Neural progenitor cell (in vitro differentiated cells): ENCODE data around the gene SPATA3. TPM values are rescaled to one million over a fixed set of nuclear protein-coding genes. Genes with fewer than 3 reads are reported as not detected.

ENCODE experiments used
- DNase-seq: peaks from one replicate; pipeline ENCODE4 v3.0.0-alpha.2; 2016; ENCODE audit warnings: low spot score
- H2AFZ ChIP-seq: fragments of 200-600 bp; sonication (generic); replicated peaks from 2 replicates; pipeline ENCODE4 v1.6.1; 2016; ENCODE audit warnings: antibody characterized with exemption
- H3F3A ChIP-seq: fragments of 200-600 bp; sonication (generic); 2 replicates; pipeline ENCODE4 v1.6.1; 2016; ENCODE audit warnings: antibody characterized with exemption, low read depth
- H3K27ac ChIP-seq: fragments of 200-600 bp; sonication (generic); 2 replicates; pipeline ENCODE4 v1.5.1; 2016; ENCODE audit warnings: mild to moderate bottlenecking
- H3K27me3 ChIP-seq: fragments of 200-600 bp; sonication (generic); 2 replicates; pipeline ENCODE4 v1.6.1; 2016; ENCODE audit warnings: mild to moderate bottlenecking, moderate library complexity
- H3K36me3 ChIP-seq: fragments of 200-600 bp; sonication (generic); 2 replicates; pipeline ENCODE4 v1.5.1; 2016
- H3K4me1 ChIP-seq: fragments of 200-600 bp; sonication (generic); 2 replicates; pipeline ENCODE4 v1.6.1; 2016; ENCODE audit warnings: mixed run types
- H3K4me2 ChIP-seq: fragments of 200-600 bp; sonication (generic); 2 replicates; pipeline ENCODE4 v1.6.1; 2016
- H3K4me3 ChIP-seq: fragments of 200-600 bp; sonication (generic); 2 replicates; pipeline ENCODE4 v1.5.1; 2016
- H3K79me2 ChIP-seq: fragments of 200-600 bp; sonication (generic); 2 replicates; pipeline ENCODE4 v1.6.1; 2016; ENCODE audit warnings: low read depth
- H3K9ac ChIP-seq: fragments of 200-600 bp; sonication (generic); 2 replicates; pipeline ENCODE4 v1.6.1; 2016
- H3K9me3 ChIP-seq: fragments of 200-600 bp; sonication (generic); 2 replicates; pipeline ENCODE4 v1.5.1; 2016; ENCODE audit warnings: low read depth
- H4K20me1 ChIP-seq: fragments of 200-600 bp; sonication (generic); 2 replicates; pipeline ENCODE4 v1.6.1; 2016; ENCODE audit warnings: low read depth
- H3K27ac Mint-ChIP-seq: 3 replicates; pipeline ENCODE4 v1.8.0; 2021; ENCODE audit warnings: mixed read lengths
- H3K27me3 Mint-ChIP-seq: 2 replicates; pipeline ENCODE4 v1.8.0; 2022; ENCODE audit warnings: low read depth, mild to moderate bottlenecking, inconsistent platforms, moderate library complexity, mixed read lengths; ENCODE audit not compliant: insufficient read depth
- H3K36me3 Mint-ChIP-seq: 3 replicates; pipeline ENCODE4 v1.8.0; 2021; ENCODE audit warnings: mixed read lengths
- H3K4me1 Mint-ChIP-seq: 3 replicates; pipeline ENCODE4 v1.8.0; 2021; ENCODE audit warnings: mixed read lengths
- H3K4me3 Mint-ChIP-seq: 3 replicates; pipeline ENCODE4 v1.8.0; 2021; ENCODE audit warnings: mild to moderate bottlenecking, moderate library complexity, mixed read lengths
- H3K9me3 Mint-ChIP-seq: 3 replicates; pipeline ENCODE4 v1.8.0; 2020; ENCODE audit warnings: mixed read lengths
- EZH2 ChIP-seq: fragments of 200-600 bp; sonication (generic); IDR thresholded peaks from 2 replicates; pipeline ENCODE4 v1.6.1; 2017; ENCODE audit warnings: antibody characterized with exemption, mild to moderate bottlenecking, moderate library complexity
- EZH2phosphoT487 ChIP-seq: fragments of 200-600 bp; sonication (generic); IDR thresholded peaks from 2 replicates; pipeline ENCODE4 v1.6.1; 2017; ENCODE audit warnings: antibody characterized with exemption
- total RNA-seq: library from RNA; depleted of rRNA; stranded (reverse); fragments of >200 nt; gene quantifications from 2 replicates; pipeline ENCODE4 v1.2.3, GENCODE V29; 2015; ENCODE audit warnings: low replicate concordance
- TF ChIP-seq, protein P1 (sequence below): fragments of 200-600 bp; sonication (generic); IDR thresholded peaks from 2 replicates; pipeline ENCODE4 v1.5.1; 2017; ENCODE audit warnings: antibody characterized with exemption, mild to moderate bottlenecking

The SPATA3 gene
- total RNA-seq, 1 donor from 2014 or later: not detected

DNA sequence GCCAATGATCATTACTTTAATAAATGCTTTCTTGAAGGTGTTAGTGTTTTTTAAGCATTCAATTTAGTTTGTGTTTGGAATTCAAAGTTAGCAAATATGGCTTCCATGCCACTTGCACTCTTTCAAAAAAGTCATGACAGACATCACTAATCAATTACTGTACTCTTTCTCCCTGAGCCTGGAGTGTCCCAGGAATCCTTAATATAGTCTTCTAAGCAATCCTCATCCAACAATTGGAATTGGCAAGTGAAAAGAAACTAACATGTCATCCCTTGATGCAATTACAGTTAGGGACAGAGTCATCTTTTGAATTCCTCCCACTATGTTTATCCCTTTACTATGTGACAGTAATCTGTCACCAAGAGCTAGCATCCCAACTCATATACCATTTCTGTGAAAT lies 41.2 kb upstream of the SPATA3 start:
- no peaks in the 10 kb centered on the region for H3K36me3 Mint-ChIP-seq
- H3K79me2 ChIP-seq: no peaks in the 10 kb centered on the region
- H3K9me3 Mint-ChIP-seq: peaks cover 2% of the 10 kb centered on the region
- H3K9me3 ChIP-seq: no peaks in the 10 kb centered on the region
- DNase-seq: no peak
- H3F3A ChIP-seq: peaks cover 13% of the 10 kb centered on the region
- no peak overlapping the region for H3K4me3 Mint-ChIP-seq
- no peak overlapping the region for H2AFZ ChIP-seq
- no peak overlapping the region for H3K27ac ChIP-seq
- H3K36me3 ChIP-seq: no peaks in the 10 kb centered on the region
- H3K27me3 Mint-ChIP-seq: peaks cover 10% of the 10 kb centered on the region
- no peaks in the 10 kb centered on the region for H4K20me1 ChIP-seq
- H3K4me3 ChIP-seq: no peak overlapping the region
- no peak overlapping the region for H3K4me2 ChIP-seq
- no peak overlapping the region for H3K9ac ChIP-seq
- peaks cover 20% of the 10 kb centered on the region for H3K4me1 Mint-ChIP-seq
- H3K27ac Mint-ChIP-seq: no peak overlapping the region
- H3K4me1 ChIP-seq: peaks cover 10% of the 10 kb centered on the region
- H3K27me3 ChIP-seq: peaks cover 38% of the 10 kb centered on the region
- TF ChIP-seq, protein P1, sequence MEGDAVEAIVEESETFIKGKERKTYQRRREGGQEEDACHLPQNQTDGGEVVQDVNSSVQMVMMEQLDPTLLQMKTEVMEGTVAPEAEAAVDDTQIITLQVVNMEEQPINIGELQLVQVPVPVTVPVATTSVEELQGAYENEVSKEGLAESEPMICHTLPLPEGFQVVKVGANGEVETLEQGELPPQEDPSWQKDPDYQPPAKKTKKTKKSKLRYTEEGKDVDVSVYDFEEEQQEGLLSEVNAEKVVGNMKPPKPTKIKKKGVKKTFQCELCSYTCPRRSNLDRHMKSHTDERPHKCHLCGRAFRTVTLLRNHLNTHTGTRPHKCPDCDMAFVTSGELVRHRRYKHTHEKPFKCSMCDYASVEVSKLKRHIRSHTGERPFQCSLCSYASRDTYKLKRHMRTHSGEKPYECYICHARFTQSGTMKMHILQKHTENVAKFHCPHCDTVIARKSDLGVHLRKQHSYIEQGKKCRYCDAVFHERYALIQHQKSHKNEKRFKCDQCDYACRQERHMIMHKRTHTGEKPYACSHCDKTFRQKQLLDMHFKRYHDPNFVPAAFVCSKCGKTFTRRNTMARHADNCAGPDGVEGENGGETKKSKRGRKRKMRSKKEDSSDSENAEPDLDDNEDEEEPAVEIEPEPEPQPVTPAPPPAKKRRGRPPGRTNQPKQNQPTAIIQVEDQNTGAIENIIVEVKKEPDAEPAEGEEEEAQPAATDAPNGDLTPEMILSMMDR: no peak
- TF ChIP-seq EZH2phosphoT487 (no peak), EZH2 (no peak)

DNA sequence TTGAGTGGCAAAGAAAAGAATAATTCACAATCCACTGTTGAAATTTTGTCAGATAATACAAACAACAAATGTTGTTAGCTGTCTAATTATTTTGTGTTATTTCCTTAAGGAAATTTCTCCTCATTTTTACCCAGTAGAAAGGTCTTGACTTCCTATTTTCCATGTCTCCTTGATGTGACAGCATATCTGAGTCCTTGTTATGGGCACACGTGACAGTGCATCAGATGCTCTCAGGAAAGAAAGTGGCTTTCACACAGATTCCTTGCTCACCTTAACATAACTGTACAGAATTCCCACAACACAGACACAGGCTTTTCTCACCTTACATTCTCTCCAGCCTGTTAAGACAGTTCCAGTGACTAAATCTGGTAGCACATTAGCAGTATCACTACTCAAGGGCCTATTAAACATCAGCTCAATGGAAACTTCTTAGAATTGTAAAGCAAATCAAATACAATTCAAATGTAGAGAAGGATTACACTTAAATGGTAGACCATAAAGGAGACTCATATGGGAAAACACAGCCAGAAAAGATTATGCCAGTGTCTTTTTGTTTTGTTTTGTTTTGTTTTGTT lies 40.7 kb upstream of the SPATA3 start:
- peaks cover 23% of the 10 kb centered on the region for H3K4me1 Mint-ChIP-seq
- no peak for TF ChIP-seq EZH2phosphoT487
- no peak for TF ChIP-seq EZH2
- TF ChIP-seq, protein P1: no peak
- Histone ChIP-seq H3K4me2 (no peak overlapping the region), H3F3A (peaks cover 13% of the 10 kb centered on the region), H3K9me3 (no peaks in the 10 kb centered on the region), H3K36me3 (no peaks in the 10 kb centered on the region), H3K27me3 (peaks cover 38% of the 10 kb centered on the region), H4K20me1 (no peaks in the 10 kb centered on the region), H3K9ac (no peak overlapping the region), H2AFZ (no peak overlapping the region), H3K4me3 (no peak overlapping the region), H3K79me2 (no peaks in the 10 kb centered on the region), H3K27ac (no peak overlapping the region), H3K4me1 (peaks cover 10% of the 10 kb centered on the region)
- DNase-seq: no peak
- no peaks in the 10 kb centered on the region for H3K36me3 Mint-ChIP-seq
- H3K27ac Mint-ChIP-seq: no peak overlapping the region
- peaks cover 2% of the 10 kb centered on the region for H3K9me3 Mint-ChIP-seq
- H3K27me3 Mint-ChIP-seq: peaks cover 12% of the 10 kb centered on the region
- H3K4me3 Mint-ChIP-seq: no peak overlapping the region

DNA sequence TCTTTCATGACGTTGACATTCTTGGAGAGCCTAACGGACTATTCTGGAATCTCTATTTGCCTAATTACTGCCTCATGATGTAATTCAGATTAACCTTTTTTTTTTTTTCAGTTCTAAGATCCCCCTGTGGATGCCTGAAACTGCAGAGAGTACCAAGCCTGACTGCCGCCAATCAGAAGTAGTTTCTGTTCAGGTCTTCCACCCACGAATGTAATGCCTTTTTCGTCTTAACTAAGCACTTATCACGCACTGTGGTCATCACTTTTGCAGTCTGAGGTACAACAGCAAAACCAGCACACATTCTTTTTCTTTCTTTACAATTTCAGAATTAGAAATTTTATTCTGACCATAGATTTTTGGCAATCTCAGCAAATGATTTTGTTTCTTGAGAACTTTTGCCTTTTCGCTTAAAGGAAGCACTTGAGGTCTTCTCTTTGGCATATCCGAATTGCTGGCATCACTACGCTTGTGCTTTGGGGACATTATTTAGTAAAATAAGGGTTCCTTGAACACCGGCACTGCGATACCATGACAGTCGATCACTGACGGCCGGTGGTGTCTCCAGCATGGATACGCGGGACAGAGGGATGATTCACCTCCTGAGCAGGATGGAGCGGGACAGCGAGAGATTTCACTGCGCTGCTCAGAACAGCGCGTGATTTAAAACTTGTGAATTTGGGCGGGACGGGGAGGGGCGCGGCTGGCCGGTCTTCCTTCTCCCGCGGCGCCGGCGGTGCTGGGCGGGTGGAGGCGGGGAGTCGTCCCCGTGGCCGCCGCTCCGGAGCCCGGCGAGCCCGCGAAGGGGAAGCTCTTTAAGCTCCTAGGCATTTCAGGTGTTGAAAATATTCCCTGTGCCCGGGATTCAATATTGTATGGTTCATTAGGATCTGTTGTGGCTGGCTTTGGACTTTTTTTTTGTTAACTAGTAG lies 38.8 kb upstream of the SPATA3 start:
- Histone ChIP-seq H3K4me1 (peaks cover 10% of the 10 kb centered on the region), H3K4me2 (peak overlapping the region; percentile 90), H3K9ac (no peak overlapping the region), H2AFZ (peak overlapping the region; percentile 85), H3K27ac (no peak overlapping the region), H3K27me3 (peaks cover 38% of the 10 kb centered on the region), H3K4me3 (peak overlapping the region; percentile 48), H3K79me2 (no peaks in the 10 kb centered on the region), H3K9me3 (no peaks in the 10 kb centered on the region), H3K36me3 (no peaks in the 10 kb centered on the region), H3F3A (peaks cover 23% of the 10 kb centered on the region), H4K20me1 (no peaks in the 10 kb centered on the region)
- TF ChIP-seq EZH2: peak; percentile 81
- TF ChIP-seq, protein P1: no peak
- TF ChIP-seq EZH2phosphoT487: peak; percentile 61
- peak; percentile 73 for DNase-seq
- Mint-ChIP-seq H3K27ac (peak overlapping the region; percentile 73), H3K27me3 (peaks cover 12% of the 10 kb centered on the region), H3K4me1 (peaks cover 28% of the 10 kb centered on the region), H3K4me3 (peak overlapping the region; percentile 87), H3K9me3 (peaks cover 2% of the 10 kb centered on the region), H3K36me3 (no peaks in the 10 kb centered on the region)
